ENCODE data around the gene HES5. TPM values are rescaled to one million over a fixed set of nuclear protein-coding genes. Genes with fewer than 3 reads are reported as not detected.

HES5 gene
- total RNA-seq, 1 experiment from 2014 or later = not detected

DNA sequence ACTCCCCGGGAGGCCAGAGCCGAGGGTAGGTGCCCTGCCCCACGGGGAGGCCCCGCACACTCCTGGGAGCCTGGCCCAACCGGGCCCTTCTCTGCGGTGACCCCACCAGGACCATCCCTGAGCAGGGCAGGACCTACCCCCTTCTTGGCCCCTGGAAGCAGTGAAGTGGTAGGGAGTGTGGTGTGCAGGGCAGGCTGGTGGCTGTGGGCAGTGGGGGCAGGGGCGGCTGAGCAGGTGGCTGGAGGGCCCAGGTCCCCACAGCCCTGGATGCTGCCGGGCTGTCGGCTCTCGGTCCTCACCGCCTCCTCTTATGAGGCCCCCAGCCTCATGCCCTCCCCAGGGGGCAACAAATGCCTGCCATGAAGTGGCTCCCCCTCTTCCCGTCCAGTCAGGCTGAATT is 34.5 kb downstream of the HES5 start:
- intact Hi-C loops (cut with micrococcal nuclease; ENCODE audit: unreplicated experiment) = no loop called here
- no peak for DNase-seq
- BruUV-seq (replicated peaks) = no TSS peak
- TF ChIP-seq CTCF (IDR thresholded peaks at IDR 0.05; ENCODE audit: unreplicated experiment) = no peak
- H3K27ac Mint-ChIP-seq (ENCODE audit: unreplicated experiment) = no peak overlapping the region
- H3K27me3 Mint-ChIP-seq (ENCODE audit: unreplicated experiment) = peaks cover 35% of the 10 kb centered on the region
- no peaks in the 10 kb centered on the region for H3K9me3 Mint-ChIP-seq (ENCODE audit: low read depth, unreplicated experiment)
- no peaks in the 10 kb centered on the region for H3K36me3 Mint-ChIP-seq (ENCODE audit: insufficient read depth, unreplicated experiment)
- peaks cover 7% of the 10 kb centered on the region for H3K4me1 Mint-ChIP-seq (ENCODE audit: low read depth, unreplicated experiment)
- H3K4me3 Mint-ChIP-seq (ENCODE audit: low read depth, unreplicated experiment) = no peak overlapping the region
- CTCF ChIA-PET = no interaction called here

DNA sequence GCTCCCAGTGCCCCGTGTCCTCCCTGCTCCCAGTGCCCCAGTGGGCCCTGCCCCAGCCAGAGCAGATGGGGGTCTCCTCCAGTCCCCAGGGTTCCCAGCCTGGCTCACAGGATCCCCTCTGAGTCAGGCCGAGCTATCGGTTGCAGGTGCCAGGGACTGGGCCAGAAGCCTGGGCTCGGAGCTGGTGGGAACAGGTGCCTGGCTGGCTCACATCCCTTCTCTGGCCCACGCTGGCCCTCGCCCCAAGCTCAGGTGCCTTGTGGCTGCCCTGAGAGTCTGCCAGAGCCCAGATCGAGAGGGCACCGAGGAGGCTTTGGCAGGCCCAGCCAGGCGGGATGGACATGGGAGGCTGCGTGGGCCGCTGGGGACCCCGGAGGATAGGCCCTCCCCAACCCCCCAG is 35.0 kb downstream of the HES5 start:
- peaks cover 35% of the 10 kb centered on the region for H3K27me3 Mint-ChIP-seq (ENCODE audit: unreplicated experiment)
- no peaks in the 10 kb centered on the region for H3K9me3 Mint-ChIP-seq (ENCODE audit: low read depth, unreplicated experiment)
- no peaks in the 10 kb centered on the region for H3K36me3 Mint-ChIP-seq (ENCODE audit: insufficient read depth, unreplicated experiment)
- BruUV-seq (replicated peaks) = no TSS peak
- no peak overlapping the region for H3K27ac Mint-ChIP-seq (ENCODE audit: unreplicated experiment)
- CTCF ChIA-PET = no interaction called here
- H3K4me3 Mint-ChIP-seq (ENCODE audit: low read depth, unreplicated experiment) = no peak overlapping the region
- TF ChIP-seq CTCF (IDR thresholded peaks at IDR 0.05; ENCODE audit: unreplicated experiment) = no peak
- H3K4me1 Mint-ChIP-seq (ENCODE audit: low read depth, unreplicated experiment) = peaks cover 2% of the 10 kb centered on the region
- DNase-seq = no peak
- intact Hi-C loops (cut with micrococcal nuclease; ENCODE audit: unreplicated experiment) = no loop called here

- Mint-ChIP-seq H3K9me3 (ENCODE audit: low read depth, unreplicated experiment) (no peaks in the 10 kb centered on the region), H3K4me3 (ENCODE audit: low read depth, unreplicated experiment) (no peak overlapping the region), H3K36me3 (ENCODE audit: insufficient read depth, unreplicated experiment) (no peaks in the 10 kb centered on the region), H3K27ac (ENCODE audit: unreplicated experiment) (no peak overlapping the region), H3K27me3 (ENCODE audit: unreplicated experiment) (peaks cover 35% of the 10 kb centered on the region), H3K4me1 (ENCODE audit: low read depth, unreplicated experiment) (no peaks in the 10 kb centered on the region)
- no peak for TF ChIP-seq CTCF (IDR thresholded peaks at IDR 0.05; ENCODE audit: unreplicated experiment)
- CTCF ChIA-PET = interaction anchor here (0.6 kb wide), 1 partner anchor 137 kb away, joined by 3 read pairs; no protein-coding TSS in a partner anchor
- no peak for DNase-seq
- intact Hi-C loops (cut with micrococcal nuclease; ENCODE audit: unreplicated experiment) = no loop called here
- BruUV-seq (replicated peaks) = no TSS peak
Measured at GRCh38 chr1:2494323-2494693, 35.8 kb downstream of the HES5 start.

GRCh38 chr1:2493691-2494322 is 36.3 kb downstream of the HES5 start:
- Mint-ChIP-seq H3K4me1 (ENCODE audit: low read depth, unreplicated experiment) (no peaks in the 10 kb centered on the region), H3K27me3 (ENCODE audit: unreplicated experiment) (peaks cover 35% of the 10 kb centered on the region), H3K4me3 (ENCODE audit: low read depth, unreplicated experiment) (no peak overlapping the region), H3K36me3 (ENCODE audit: insufficient read depth, unreplicated experiment) (no peaks in the 10 kb centered on the region), H3K27ac (ENCODE audit: unreplicated experiment) (no peak overlapping the region), H3K9me3 (ENCODE audit: low read depth, unreplicated experiment) (peaks cover 2% of the 10 kb centered on the region)
- TF ChIP-seq CTCF (IDR thresholded peaks at IDR 0.05; ENCODE audit: unreplicated experiment) = no peak
- DNase-seq = no peak
- intact Hi-C loops (cut with micrococcal nuclease; ENCODE audit: unreplicated experiment) = no loop called here
- CTCF ChIA-PET = interaction anchor here (0.6 kb wide), 1 partner anchor 138 kb away, joined by 3 read pairs; no protein-coding TSS in a partner anchor
- no TSS peak for BruUV-seq (replicated peaks)

All from Calu3 (cell line).